ENCODE measurements around the gene CYBB.

DNA sequence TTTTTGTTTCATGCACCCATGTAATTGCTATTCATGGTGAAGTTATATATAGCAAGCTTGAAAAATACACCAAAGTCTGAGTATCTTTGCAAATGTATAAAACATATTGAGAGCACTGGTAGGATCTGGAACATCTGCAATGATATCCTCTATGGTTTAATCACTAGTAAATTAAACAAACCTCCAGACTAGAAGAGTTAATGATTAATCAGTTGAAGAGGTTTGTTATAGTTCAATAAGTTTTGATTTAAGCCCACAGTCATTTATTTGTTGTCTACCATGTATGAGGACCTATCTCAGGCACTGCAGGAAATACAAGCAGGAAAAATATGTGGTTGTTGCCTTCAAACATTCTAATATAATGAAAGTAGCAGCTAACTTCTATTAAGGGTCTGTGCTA lies 16.5 kb downstream of the CYBB start:
- TF ChIP-seq POLR2A (IDR thresholded peaks at IDR 0.05): no peak
- TF ChIP-seq, protein P1, sequence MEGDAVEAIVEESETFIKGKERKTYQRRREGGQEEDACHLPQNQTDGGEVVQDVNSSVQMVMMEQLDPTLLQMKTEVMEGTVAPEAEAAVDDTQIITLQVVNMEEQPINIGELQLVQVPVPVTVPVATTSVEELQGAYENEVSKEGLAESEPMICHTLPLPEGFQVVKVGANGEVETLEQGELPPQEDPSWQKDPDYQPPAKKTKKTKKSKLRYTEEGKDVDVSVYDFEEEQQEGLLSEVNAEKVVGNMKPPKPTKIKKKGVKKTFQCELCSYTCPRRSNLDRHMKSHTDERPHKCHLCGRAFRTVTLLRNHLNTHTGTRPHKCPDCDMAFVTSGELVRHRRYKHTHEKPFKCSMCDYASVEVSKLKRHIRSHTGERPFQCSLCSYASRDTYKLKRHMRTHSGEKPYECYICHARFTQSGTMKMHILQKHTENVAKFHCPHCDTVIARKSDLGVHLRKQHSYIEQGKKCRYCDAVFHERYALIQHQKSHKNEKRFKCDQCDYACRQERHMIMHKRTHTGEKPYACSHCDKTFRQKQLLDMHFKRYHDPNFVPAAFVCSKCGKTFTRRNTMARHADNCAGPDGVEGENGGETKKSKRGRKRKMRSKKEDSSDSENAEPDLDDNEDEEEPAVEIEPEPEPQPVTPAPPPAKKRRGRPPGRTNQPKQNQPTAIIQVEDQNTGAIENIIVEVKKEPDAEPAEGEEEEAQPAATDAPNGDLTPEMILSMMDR (IDR thresholded peaks at IDR 0.05): no peak

Data from testis (tissue), 2 donors.